ENCODE data around the gene TRMT2A.

DNA sequence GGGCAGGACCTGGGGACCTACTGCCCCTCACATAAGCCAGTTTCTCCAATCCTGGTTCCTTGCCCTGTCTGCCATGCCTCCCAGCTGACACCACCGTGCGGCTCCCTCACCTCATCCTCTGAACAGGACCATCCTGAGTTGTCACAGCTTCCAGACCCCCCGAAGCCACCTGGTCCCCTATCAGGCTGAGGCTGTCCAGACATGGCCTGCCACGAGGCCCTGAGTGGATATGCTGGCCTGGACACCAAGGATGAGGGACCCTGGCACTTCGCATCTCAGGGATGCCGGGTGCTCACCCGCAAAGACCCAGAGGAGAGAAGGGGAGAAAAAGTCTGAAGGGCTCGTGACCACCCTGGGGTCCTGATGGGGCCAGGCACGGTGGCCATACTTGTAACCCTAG lies 49.7 kb upstream of the TRMT2A start:
- no peak for TF ChIP-seq POLR2A (IDR thresholded peaks at IDR 0.05; ENCODE audit: low read depth, low read length)
- no peak for TF ChIP-seq CREM (IDR thresholded peaks at IDR 0.05; ENCODE audit: low read depth)
- TF ChIP-seq EZH2 (IDR thresholded peaks at IDR 0.05; ENCODE audit: borderline replicate concordance, control insufficient read depth, low read depth, low read length) = no peak
- no peak for TF ChIP-seq USF1 (IDR thresholded peaks at IDR 0.05; ENCODE audit: borderline replicate concordance, extremely low read length, insufficient read depth, low read depth, low read length)
- TF ChIP-seq, protein P1, sequence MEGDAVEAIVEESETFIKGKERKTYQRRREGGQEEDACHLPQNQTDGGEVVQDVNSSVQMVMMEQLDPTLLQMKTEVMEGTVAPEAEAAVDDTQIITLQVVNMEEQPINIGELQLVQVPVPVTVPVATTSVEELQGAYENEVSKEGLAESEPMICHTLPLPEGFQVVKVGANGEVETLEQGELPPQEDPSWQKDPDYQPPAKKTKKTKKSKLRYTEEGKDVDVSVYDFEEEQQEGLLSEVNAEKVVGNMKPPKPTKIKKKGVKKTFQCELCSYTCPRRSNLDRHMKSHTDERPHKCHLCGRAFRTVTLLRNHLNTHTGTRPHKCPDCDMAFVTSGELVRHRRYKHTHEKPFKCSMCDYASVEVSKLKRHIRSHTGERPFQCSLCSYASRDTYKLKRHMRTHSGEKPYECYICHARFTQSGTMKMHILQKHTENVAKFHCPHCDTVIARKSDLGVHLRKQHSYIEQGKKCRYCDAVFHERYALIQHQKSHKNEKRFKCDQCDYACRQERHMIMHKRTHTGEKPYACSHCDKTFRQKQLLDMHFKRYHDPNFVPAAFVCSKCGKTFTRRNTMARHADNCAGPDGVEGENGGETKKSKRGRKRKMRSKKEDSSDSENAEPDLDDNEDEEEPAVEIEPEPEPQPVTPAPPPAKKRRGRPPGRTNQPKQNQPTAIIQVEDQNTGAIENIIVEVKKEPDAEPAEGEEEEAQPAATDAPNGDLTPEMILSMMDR (IDR thresholded peaks at IDR 0.05 in 2 of 3, conservative IDR thresholded peaks at IDR 0.05 in 1 of 3; ENCODE audit: control insufficient read depth in 2 of 3, extremely low read depth in 1 of 3, insufficient read depth in 1 of 3, low read depth in 3 of 3, low read length in 3 of 3) = no peak

Measured in GM12878 (cell line).